ENCODE measurements around the gene HS3ST3B1. TPM values are rescaled to one million over a fixed set of nuclear protein-coding genes. Genes with fewer than 3 reads are reported as not detected.

The HS3ST3B1 gene
- total and polyA plus RNA-seq, 7 donors: 0.23 to 1.6 (median 0.64) TPM

GRCh38 chr17:14352136-14352535 lies 51.3 kb downstream of the HS3ST3B1 start:
- H3K36me3 ChIP-seq (ENCODE audit: insufficient read depth in 1 of 2, low read depth in 1 of 2): no peaks in the 10 kb centered on the region
- no peak for DNase-seq
- ATAC-seq: no peak
- H3K27ac ChIP-seq: no peak overlapping the region
- WGBS, 3 donors: 87 to 91% (median 90%) methylated on average over 2 of the region's 2 CpGs
- no peaks in the 10 kb centered on the region for H3K27me3 ChIP-seq (ENCODE audit: insufficient read depth in 3 of 3, low read length in 2 of 3)
- no peak overlapping the region for H3K4me3 ChIP-seq
- no peaks in the 10 kb centered on the region for H3K4me1 ChIP-seq
- no peak for TF ChIP-seq CTCF (IDR thresholded peaks at IDR 0.05)
- no peaks in the 10 kb centered on the region for H3K9me3 ChIP-seq
- intact Hi-C loops (cut with DNase I): no loop called here

GRCh38 chr17:14353861-14354474 lies 53.1 kb downstream of the HS3ST3B1 start:
- H3K27ac ChIP-seq: no peak overlapping the region
- intact Hi-C loops (cut with DNase I): no loop called here
- 45 to 57% (median 54%) methylated on average over 5 of the region's 5 CpGs for WGBS, 3 donors

GRCh38 chr17:14354807-14355206 lies 53.9 kb downstream of the HS3ST3B1 start:
- Histone ChIP-seq H3K36me3 (ENCODE audit: insufficient read depth in 1 of 2, low read depth in 1 of 2) (no peaks in the 10 kb centered on the region), H3K27ac (no peak overlapping the region), H3K4me3 (no peak overlapping the region), H3K27me3 (ENCODE audit: insufficient read depth in 3 of 3, low read length in 2 of 3) (no peaks in the 10 kb centered on the region), H3K4me1 (no peaks in the 10 kb centered on the region), H3K9me3 (no peaks in the 10 kb centered on the region)
- no peak for ATAC-seq
- intact Hi-C loops (cut with DNase I): no loop called here
- no peak for DNase-seq
- TF ChIP-seq CTCF (IDR thresholded peaks at IDR 0.05): no peak
- 87 to 92% (median 91%) methylated on average over 2 of the region's 2 CpGs for WGBS, 3 donors

More at GRCh38 chr17:14353861-14354474, 53.1 kb downstream of the HS3ST3B1 start:
- Histone ChIP-seq H3K9me3 (no peaks in the 10 kb centered on the region), H3K4me3 (no peak overlapping the region), H3K4me1 (no peaks in the 10 kb centered on the region), H3K36me3 (ENCODE audit: insufficient read depth in 1 of 2, low read depth in 1 of 2) (no peaks in the 10 kb centered on the region), H3K27me3 (ENCODE audit: insufficient read depth in 3 of 3, low read length in 2 of 3) (no peaks in the 10 kb centered on the region)
- no peak for DNase-seq
- ATAC-seq: no peak
- TF ChIP-seq CTCF (IDR thresholded peaks at IDR 0.05): no peak

GRCh38 chr17:14355556-14355955 lies 54.7 kb downstream of the HS3ST3B1 start:
- Histone ChIP-seq H3K27ac (no peak overlapping the region), H3K27me3 (ENCODE audit: insufficient read depth in 3 of 3, low read length in 2 of 3) (no peaks in the 10 kb centered on the region), H3K4me3 (no peak overlapping the region), H3K4me1 (no peaks in the 10 kb centered on the region), H3K9me3 (no peaks in the 10 kb centered on the region), H3K36me3 (ENCODE audit: insufficient read depth in 1 of 2, low read depth in 1 of 2) (no peaks in the 10 kb centered on the region)
- ATAC-seq (no peak), DNase-seq (no peak)
- intact Hi-C loops (cut with DNase I): no loop called here
- no peak for TF ChIP-seq CTCF (IDR thresholded peaks at IDR 0.05)
